HepG2 (cell line): ENCODE results near the gene ZNF628. TPM values are rescaled to one million over a fixed set of nuclear protein-coding genes. Genes with fewer than 3 reads are reported as not detected.

ENCODE experiments used
- CREB3 ChIP-seq: sonication (generic); formaldehyde crosslinking; IDR thresholded peaks from 2 replicates; pipeline ENCODE4 v1.5.0; 2020; ENCODE audit warnings: missing genetic modification reagents
- GMEB2 ChIP-seq: IDR thresholded peaks from 2 replicates; pipeline ENCODE4 v1.6.1; 2016; ENCODE audit warnings: missing biosample characterization, missing genetic modification reagents, low read depth
- HMGXB3 ChIP-seq: sonication (generic); formaldehyde crosslinking; IDR thresholded peaks from 2 replicates; pipeline ENCODE4 v1.4.0; 2020; ENCODE audit warnings: missing genetic modification reagents, borderline replicate concordance
- HNF4G ChIP-seq, 2 experiments: sonication (generic) in 1 of 2; formaldehyde crosslinking in 1 of 2; IDR thresholded peaks; 2 replicates each; pipeline versions ENCODE4 v1.4.0 to v1.6.1; 2011 to 2020; ENCODE audit warnings: borderline replicate concordance in 2 of 2, low read depth in 2 of 2, mild to moderate bottlenecking in 2 of 2, low read length in 1 of 2, missing genetic modification reagents in 1 of 2, moderate library complexity in 1 of 2
- MTA3 ChIP-seq: sonication (generic); formaldehyde crosslinking; IDR thresholded peaks from 2 replicates; pipeline ENCODE4 v1.4.0; 2020; ENCODE audit warnings: missing genetic modification reagents
- NFAT5 ChIP-seq: sonication (generic); formaldehyde crosslinking; IDR thresholded peaks from 2 replicates; pipeline ENCODE4 v1.4.0; 2020; ENCODE audit warnings: missing genetic modification reagents
- PHF21A ChIP-seq: sonication (generic); formaldehyde crosslinking; IDR thresholded peaks from 2 replicates; pipeline ENCODE4 v1.5.0; 2020; ENCODE audit warnings: mild to moderate bottlenecking, missing genetic modification reagents
- POLR2AphosphoS5 ChIP-seq: IDR thresholded peaks from 2 replicates; pipeline ENCODE4 v1.6.1; 2012; ENCODE audit warnings: low read depth, low read length
- RAD51 ChIP-seq: fragments of 450-650 bp; IDR thresholded peaks from 2 replicates; pipeline ENCODE4 v1.6.1; 2016; ENCODE audit warnings: borderline replicate concordance
- RBAK ChIP-seq: sonication (generic); formaldehyde crosslinking; IDR thresholded peaks from 2 replicates; pipeline ENCODE4 v1.5.1; 2020; ENCODE audit warnings: mild to moderate bottlenecking, missing genetic modification reagents
- SAFB2 ChIP-seq: sonication (generic); formaldehyde crosslinking; IDR thresholded peaks from 2 replicates; pipeline ENCODE4 v1.5.1; 2020; ENCODE audit warnings: missing genetic modification reagents, low read depth, mild to moderate bottlenecking, borderline replicate concordance
- ZNF564 ChIP-seq: sonication (generic); formaldehyde crosslinking; IDR thresholded peaks from 2 replicates; pipeline ENCODE4 v1.8.1; 2023; ENCODE audit warnings: mild to moderate bottlenecking, missing genetic modification reagents
- ZNF577 ChIP-seq: sonication (generic); formaldehyde crosslinking; IDR thresholded peaks from 2 replicates; pipeline ENCODE4 v1.4.0; 2020; ENCODE audit warnings: mild to moderate bottlenecking, low read depth, missing genetic modification reagents, borderline replicate concordance
- ZNF678 ChIP-seq: sonication (generic); formaldehyde crosslinking; IDR thresholded peaks from 2 replicates; pipeline ENCODE4 v1.4.0; 2020; ENCODE audit warnings: mild to moderate bottlenecking, missing genetic modification reagents
- ZNF788 ChIP-seq: sonication (generic); formaldehyde crosslinking; IDR thresholded peaks from 2 replicates; pipeline ENCODE4 v1.5.0; 2020; ENCODE audit warnings: mild to moderate bottlenecking, missing genetic modification reagents, borderline replicate concordance
- ZNF790 ChIP-seq: sonication (generic); formaldehyde crosslinking; IDR thresholded peaks from 2 replicates; pipeline ENCODE4 v1.8.0; 2022; ENCODE audit warnings: missing genetic modification reagents, mild to moderate bottlenecking, borderline replicate concordance
- polyA plus RNA-seq, 8 experiments: library from polyadenylated mRNA; depleted of rRNA in 3 of 8; stranded (reverse) in 7 of 8; unstranded in 1 of 8; fragments of >200 nt; fragmentation: Illumina TruSeq in 4 of 8; extraction: Trizol in 4 of 8; gene quantifications; 2 replicates each; pipeline versions ENCODE4 v1.2.1 to v1.2.3, GENCODE V29; 2011 to 2016; ENCODE audit warnings: low read depth in 4 of 8, missing spikeins in 1 of 8, mixed read lengths in 1 of 8; ENCODE audit not compliant: insufficient read depth in 1 of 8
- total RNA-seq, 5 experiments: library from RNA; depleted of rRNA; stranded (reverse); fragments of >200 nt; fragmentation: Illumina TruSeq; extraction: Trizol; gene quantifications; 2 replicates each; pipeline ENCODE4 v1.2.3, GENCODE V29; 2016; ENCODE audit warnings: low read depth in 1 of 5

The ZNF628 gene
- total and polyA plus RNA-seq, 2 of the 13 experiments (the other 11 are each of a cell fraction or from before 2014, with no cell fraction given): 0.54 to 1.2 TPM

GRCh38 chr19:55467236-55468053 is 9.0 kb upstream of the ZNF628 start (continued):
- TF ChIP-seq CREB3 (CRISPR knock-in tag): no peak
- no peak for TF ChIP-seq GMEB2 (CRISPR knock-in tag)
- no peak for TF ChIP-seq HMGXB3 (CRISPR knock-in tag)
- no peak for TF ChIP-seq NFAT5 (CRISPR knock-in tag)
- TF ChIP-seq ZNF788: peak; percentile 59; the same call in 1 of the 2 replicates
- no peak for TF ChIP-seq RBAK (CRISPR knock-in tag)
- TF ChIP-seq RAD51: no peak
- no peak for TF ChIP-seq ZNF678 (CRISPR knock-in tag)
- peak; percentile 72 for TF ChIP-seq HNF4G (IDR thresholded peaks at IDR 0.05; ENCODE audit: borderline replicate concordance, low read depth, low read length)
- 0 out of 2 replicates have a peak, but pooled peaks have one; percentile 32 for TF ChIP-seq HNF4G (CRISPR knock-in tag; IDR thresholded peaks at IDR 0.05; ENCODE audit: borderline replicate concordance, low read depth)
- peak; percentile 36; the same call in 1 of the 2 replicates for TF ChIP-seq ZNF564 (CRISPR knock-in tag)
- no peak for TF ChIP-seq ZNF577 (CRISPR knock-in tag)
- TF ChIP-seq POLR2AphosphoS5: no peak
- TF ChIP-seq MTA3 (CRISPR knock-in tag): no peak
- TF ChIP-seq PHF21A (CRISPR knock-in tag): peak; percentile 56; the same call in 1 of the 2 replicates
- no peak for TF ChIP-seq SAFB2 (CRISPR knock-in tag)
- TF ChIP-seq ZNF790: no peak
